ENCODE measurements around the gene FBN1.
A peak's percentile ranks its signal among the peaks of the same experiment; 100 is the strongest.

Gene FBN1

GRCh38 chr15:48590723-48591122, 54.8 kb downstream of the FBN1 start:
- no peak for TF ChIP-seq CTCF (IDR thresholded peaks at IDR 0.05; ENCODE audit: low read length, missing control alignments)
- no peak overlapping the region for H3K4me3 ChIP-seq (replicated peaks; ENCODE audit: low read depth, low read length)
- DNase-seq (ENCODE audit: low read depth), result peak; percentile 77

- H3K4me3 ChIP-seq (replicated peaks; ENCODE audit: low read depth, low read length), result no peak overlapping the region
- DNase-seq (ENCODE audit: low read depth), result no peak
- no peak for TF ChIP-seq CTCF (IDR thresholded peaks at IDR 0.05; ENCODE audit: low read length, missing control alignments)
These were observed 60.5 kb downstream of the FBN1 start for GRCh38 chr15:48584812-48585563.

GRCh38 chr15:48584090-48584811, 61.3 kb downstream of the FBN1 start:
- DNase-seq (ENCODE audit: low read depth), result no peak
- TF ChIP-seq CTCF (IDR thresholded peaks at IDR 0.05; ENCODE audit: low read length, missing control alignments), result no peak

GRCh38 chr15:48582452-48583247, 62.9 kb downstream of the FBN1 start:
- no peak for TF ChIP-seq CTCF (IDR thresholded peaks at IDR 0.05; ENCODE audit: low read length, missing control alignments)
- DNase-seq (ENCODE audit: low read depth), result peak; percentile 95
- no peak overlapping the region for H3K4me3 ChIP-seq (replicated peaks; ENCODE audit: low read depth, low read length)

More at GRCh38 chr15:48584090-48584811, 61.3 kb downstream of the FBN1 start:
- no peak overlapping the region for H3K4me3 ChIP-seq (replicated peaks; ENCODE audit: low read depth, low read length)

GRCh38 chr15:48581219-48581618, 64.3 kb downstream of the FBN1 start:
- no peak for TF ChIP-seq CTCF (IDR thresholded peaks at IDR 0.05; ENCODE audit: low read length, missing control alignments)
- H3K4me3 ChIP-seq (replicated peaks; ENCODE audit: low read depth, low read length), result no peak overlapping the region

GRCh38 chr15:48580736-48581135, 64.8 kb downstream of the FBN1 start:
- H3K4me3 ChIP-seq (replicated peaks; ENCODE audit: low read depth, low read length), result no peak overlapping the region
- peak; percentile 28 for DNase-seq (ENCODE audit: low read depth)
- no peak for TF ChIP-seq CTCF (IDR thresholded peaks at IDR 0.05; ENCODE audit: low read length, missing control alignments)

More at GRCh38 chr15:48581219-48581618, 64.3 kb downstream of the FBN1 start:
- peak; percentile 48 for DNase-seq (ENCODE audit: low read depth)

Measured in fibroblast of pulmonary artery (primary cell).